Right lung (tissue), 5 donors: Measurements from ENCODE around the gene CEP131. TPM values are rescaled to one million over a fixed set of nuclear protein-coding genes. Genes with fewer than 3 reads are reported as not detected.
"Not testable (repeated sequence)": the region's sequence is repeated elsewhere in the genome, so short reads cannot be mapped to it uniquely, and the experiment has no call there.

ENCODE experiments used
- DNase-seq, 2 donors: peaks; one replicate each; pipeline ENCODE4 v3.0.0-alpha.2; 2013
- polyA plus RNA-seq, 5 donors: library from polyadenylated mRNA; unstranded; fragments of 120-200 nt; gene quantifications; one replicate each; pipeline versions ENCODE4 v1.2.1 to v1.2.3, GENCODE V29; 2013; ENCODE audit warnings: inconsistent platforms in 1 of 5, low replicate concordance in 1 of 5; ENCODE audit not compliant: insufficient read length in 5 of 5, insufficient read depth in 1 of 5

The CEP131 gene
- polyA plus RNA-seq, 5 donors: 11.4 to 24.8 (median 14.5) TPM

GRCh38 chr17:81238815-81239713 lies 16.3 kb upstream of the CEP131 start, which contains the start of the genes NDUFAF8 and TEPSIN:
NDUFAF8 (plus strand) TSS chr17:81239318; CDS start chr17:81239364, 46 bp downstream.
TEPSIN (minus strand) TSS chr17:81239055; CDS start chr17:81239033, 22 bp downstream.
- peak; percentile 99 for DNase-seq

GRCh38 chr17:81238490-81238814 lies 15.7 kb upstream of the CEP131 start:
- DNase-seq: no peak

GRCh38 chr17:81237591-81238489 lies 15.1 kb upstream of the CEP131 start:
- no peak for DNase-seq

GRCh38 chr17:81236784-81237183 lies 14.0 kb upstream of the CEP131 start:
- no peak for DNase-seq

GRCh38 chr17:81235822-81236740 lies 13.3 kb upstream of the CEP131 start:
- no peak for DNase-seq

- DNase-seq: no peak
These were observed 12.4 kb upstream of the CEP131 start for GRCh38 chr17:81234940-81235821.

- DNase-seq: no peak
These were observed 11.7 kb upstream of the CEP131 start for GRCh38 chr17:81234506-81234855.

GRCh38 chr17:81233811-81234505 lies 11.2 kb upstream of the CEP131 start:
- DNase-seq: no peak

GRCh38 chr17:81233316-81233715 lies 10.6 kb upstream of the CEP131 start:
- no peak for DNase-seq

GRCh38 chr17:81232616-81233241 lies 10.0 kb upstream of the CEP131 start:
- DNase-seq: no peak

GRCh38 chr17:81231766-81232581 lies 9.2 kb upstream of the CEP131 start:
- no peak for DNase-seq

GRCh38 chr17:81231121-81231645 lies 8.4 kb upstream of the CEP131 start:
- DNase-seq: no peak

GRCh38 chr17:81230043-81230820 lies 7.5 kb upstream of the CEP131 start:
- no peak for DNase-seq

- no peak for DNase-seq
These were observed 6.8 kb upstream of the CEP131 start for GRCh38 chr17:81229666-81229920.

GRCh38 chr17:81228834-81229665 lies 6.3 kb upstream of the CEP131 start:
- no peak for DNase-seq

- no peak for DNase-seq
These were observed 5.7 kb upstream of the CEP131 start for GRCh38 chr17:81228420-81228819.

GRCh38 chr17:81227630-81228029 lies 4.9 kb upstream of the CEP131 start:
- not testable (repeated sequence) for DNase-seq
